GM21381 (cell line): ENCODE data around the gene VPS25.
"Not testable (repeated sequence)": the region's sequence is repeated elsewhere in the genome, so short reads cannot be mapped to it uniquely, and the experiment has no call there.

Source experiments
- ATAC-seq: cut with Tn5 transposase; IDR thresholded peaks from one replicate; pipeline ENCODE4 v1.9.1; 2021; ENCODE audit warnings: mild to moderate bottlenecking, moderate library complexity; ENCODE audit not compliant: unreplicated experiment

The VPS25 gene

DNA sequence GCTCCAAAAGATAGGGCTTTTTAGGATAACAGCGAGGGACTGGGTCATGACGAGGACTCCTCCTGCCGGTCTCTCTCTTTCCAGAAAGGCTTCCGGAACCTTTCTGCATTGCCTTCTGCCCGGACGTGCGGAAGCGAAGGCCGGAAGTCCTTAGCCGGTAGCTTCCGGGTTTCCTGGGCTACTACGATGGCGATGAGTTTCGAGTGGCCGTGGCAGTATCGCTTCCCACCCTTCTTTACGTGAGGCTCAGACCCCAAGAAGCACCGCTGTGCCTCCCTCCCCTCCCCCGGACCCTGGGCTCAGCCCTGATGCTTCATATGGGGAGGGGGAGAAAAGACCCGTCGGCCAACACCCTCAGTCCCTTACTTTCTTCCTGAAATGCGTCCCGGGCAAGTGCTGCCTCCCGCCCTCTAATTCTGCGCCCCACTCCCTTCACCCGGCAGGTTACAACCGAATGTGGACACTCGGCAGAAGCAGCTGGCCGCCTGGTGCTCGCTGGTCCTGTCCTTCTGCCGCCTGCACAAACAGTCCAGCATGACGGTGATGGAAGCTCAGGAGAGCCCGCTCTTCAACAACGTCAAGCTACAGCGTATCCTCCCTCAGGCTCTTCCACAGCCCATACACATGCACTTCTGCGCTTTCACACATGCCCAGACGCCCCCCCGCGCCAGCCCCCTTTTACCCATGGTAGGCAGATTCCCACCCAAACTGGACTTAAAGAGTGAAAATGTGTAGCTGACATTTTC, at the start of gene VPS25:
TSS of gene VPS25 (plus strand) at position 160 of the 746 bp plus-strand sequence. CDS start at position 187, 27 bp downstream.
- ATAC-seq = peak; percentile 77

DNA sequence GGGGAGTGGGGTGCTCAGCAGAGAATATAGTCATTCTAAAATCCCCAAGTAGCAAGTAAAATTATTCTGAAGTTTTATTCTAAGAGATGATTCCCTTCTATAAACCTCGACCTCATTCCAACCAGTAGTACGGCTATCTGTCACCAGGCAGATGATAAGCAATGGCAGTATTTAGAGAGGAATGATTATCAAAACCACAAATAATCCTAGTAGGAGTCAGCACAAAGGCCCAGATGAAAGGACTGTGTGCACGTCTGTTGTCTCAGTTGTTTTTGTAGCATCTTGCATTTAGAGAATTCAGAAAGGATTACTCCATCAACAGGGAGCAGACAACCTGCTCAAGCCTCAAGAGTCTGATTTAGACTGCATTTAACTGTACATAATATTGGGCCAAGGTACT, 49.6 kb upstream of the VPS25 start:
- no peak for ATAC-seq

DNA sequence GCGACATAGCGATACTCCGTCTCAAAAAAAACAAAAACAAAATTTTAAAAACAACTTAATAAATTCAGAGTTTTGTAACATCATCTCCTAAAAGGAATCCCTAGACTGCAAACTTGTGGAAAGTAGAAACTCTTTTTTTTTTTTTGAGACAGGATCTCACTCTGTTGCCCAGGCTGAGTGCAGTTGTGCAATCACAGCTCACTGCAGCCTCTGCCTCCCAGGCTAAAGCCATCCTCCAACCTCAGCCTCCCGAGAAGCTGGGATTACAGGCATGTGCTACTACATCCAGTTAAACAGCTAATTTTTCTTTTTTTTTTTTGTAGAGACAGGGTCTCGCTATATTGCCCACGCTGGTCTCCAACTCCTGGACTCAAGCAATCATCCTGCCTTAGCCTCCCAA, 48.1 kb upstream of the VPS25 start:
- no peak for ATAC-seq

DNA sequence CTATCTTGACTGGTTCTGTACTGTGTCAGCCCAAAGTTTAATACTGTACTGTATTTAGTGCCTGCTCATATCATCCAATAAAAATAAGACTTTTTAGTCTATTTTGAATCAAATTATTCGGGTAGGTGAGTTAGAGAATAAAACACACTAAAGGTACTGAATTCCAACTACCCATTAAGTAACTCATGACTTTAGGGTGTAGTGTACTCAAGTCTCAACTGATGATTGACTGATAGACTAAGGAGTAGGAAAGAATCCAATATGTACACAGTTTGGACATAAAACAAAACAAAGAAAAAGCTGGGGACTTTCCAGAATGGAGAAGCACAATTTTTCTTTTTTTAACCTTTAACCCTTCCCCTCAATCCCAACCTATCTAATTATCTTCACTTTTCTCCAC, 32.5 kb upstream of the VPS25 start:
- ATAC-seq = no peak

- ATAC-seq = not testable (repeated sequence)
Observed at GRCh38 chr17:42742916-42743315, 30.3 kb upstream of the VPS25 start.

DNA sequence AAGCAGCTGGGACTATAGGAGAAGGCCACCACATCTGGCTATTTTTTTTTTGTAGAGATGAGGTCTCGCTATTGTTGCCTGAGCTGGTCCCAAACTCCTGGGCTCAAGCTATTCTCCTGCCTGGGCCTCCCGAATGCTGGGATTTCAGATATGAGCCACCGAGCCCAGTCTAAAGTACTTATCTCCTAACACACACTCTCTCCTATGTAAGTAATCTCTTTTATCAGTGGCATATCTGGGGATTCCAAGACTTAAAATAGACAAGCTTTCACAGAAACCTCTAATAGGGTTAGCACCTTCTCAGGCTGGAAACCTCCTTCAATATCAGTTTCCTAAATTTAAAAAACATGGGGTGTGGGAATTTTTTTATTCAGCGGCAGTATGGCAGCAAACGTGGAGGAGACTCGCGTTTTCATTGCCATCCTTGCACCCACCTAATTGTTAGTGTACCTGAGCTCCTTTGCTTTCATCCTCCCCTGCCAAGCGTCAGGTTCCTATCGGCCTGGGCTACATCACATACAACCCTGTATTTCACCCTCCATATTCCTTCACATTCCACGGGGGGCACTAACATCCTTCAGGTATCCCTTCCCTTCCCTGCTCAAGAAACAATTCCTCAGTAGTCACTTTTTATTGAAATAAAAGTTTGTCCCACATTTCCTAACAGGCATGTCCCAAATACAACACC, 29.5 kb upstream of the VPS25 start:
- no peak for ATAC-seq

DNA sequence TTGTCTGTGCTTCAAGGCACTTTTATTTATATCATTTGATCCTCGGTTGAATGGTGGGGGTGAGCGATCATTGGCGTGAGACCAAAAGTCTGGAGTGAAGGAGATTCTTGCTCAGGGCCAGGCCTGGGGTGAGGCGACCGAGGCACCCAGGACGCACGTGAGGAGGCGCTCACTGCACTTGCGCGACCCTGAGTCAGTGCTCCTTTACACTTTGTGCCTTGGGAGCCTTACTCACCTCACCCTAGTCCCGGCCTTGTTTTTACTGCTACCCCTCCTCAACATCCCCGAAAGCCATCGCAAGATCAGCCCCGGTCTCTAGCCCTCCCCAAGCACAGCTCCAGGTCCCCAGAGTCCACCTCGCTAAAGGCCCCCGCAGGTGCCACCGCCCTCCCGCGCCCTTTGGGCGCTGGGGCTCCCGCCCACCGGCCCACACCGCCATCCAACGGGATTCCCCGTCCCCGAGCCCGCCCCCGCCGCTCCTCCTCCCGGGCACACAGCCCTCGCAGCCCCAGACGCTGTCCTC, 28.9 kb upstream of the VPS25 start:
- peak; percentile 39 for ATAC-seq

GRCh38 chr17:42744806-42745617, 28.2 kb upstream of the VPS25 start, which contains the start of gene EZH1:
Gene EZH1 (minus strand): TSS chr17:42745040. CDS start chr17:42728941, 16,099 bp downstream.
- ATAC-seq = peak; percentile 78

DNA sequence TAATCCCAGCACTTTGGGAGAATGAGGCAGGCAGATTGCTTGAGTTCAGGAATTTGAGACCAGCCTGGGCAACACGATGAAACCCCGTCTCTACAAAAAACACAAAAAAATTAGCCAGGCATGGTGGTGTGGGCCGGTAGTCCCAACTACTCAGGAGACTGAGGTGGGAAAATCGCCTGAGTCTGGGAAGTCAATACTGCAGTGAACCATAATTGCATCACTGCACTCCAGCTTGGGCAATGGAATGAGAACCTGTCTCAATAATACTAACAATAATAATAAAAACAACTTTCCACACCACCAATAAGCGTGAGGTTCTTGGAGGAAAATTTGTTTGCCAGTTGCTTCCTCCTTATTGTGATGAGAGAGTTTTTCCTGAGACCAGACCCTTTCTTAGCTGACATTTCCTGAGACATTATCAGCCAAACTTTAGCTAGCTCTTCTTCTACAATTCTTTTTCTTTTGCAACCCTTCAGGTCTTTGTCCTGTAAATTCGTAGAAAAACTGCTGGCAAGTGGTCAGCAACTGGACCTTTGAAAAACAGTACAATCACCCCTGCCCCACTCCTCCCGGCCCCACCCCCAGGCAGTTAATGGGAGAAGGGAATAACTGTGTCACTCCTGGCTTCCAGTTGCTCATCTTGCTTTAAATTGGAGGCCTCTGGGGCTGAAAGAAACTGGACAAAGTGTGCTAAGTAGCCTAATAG, 24.9 kb upstream of the VPS25 start:
- ATAC-seq = no peak

- ATAC-seq = no peak
Observed at GRCh38 chr17:42748908-42749798, 24.1 kb upstream of the VPS25 start.

DNA sequence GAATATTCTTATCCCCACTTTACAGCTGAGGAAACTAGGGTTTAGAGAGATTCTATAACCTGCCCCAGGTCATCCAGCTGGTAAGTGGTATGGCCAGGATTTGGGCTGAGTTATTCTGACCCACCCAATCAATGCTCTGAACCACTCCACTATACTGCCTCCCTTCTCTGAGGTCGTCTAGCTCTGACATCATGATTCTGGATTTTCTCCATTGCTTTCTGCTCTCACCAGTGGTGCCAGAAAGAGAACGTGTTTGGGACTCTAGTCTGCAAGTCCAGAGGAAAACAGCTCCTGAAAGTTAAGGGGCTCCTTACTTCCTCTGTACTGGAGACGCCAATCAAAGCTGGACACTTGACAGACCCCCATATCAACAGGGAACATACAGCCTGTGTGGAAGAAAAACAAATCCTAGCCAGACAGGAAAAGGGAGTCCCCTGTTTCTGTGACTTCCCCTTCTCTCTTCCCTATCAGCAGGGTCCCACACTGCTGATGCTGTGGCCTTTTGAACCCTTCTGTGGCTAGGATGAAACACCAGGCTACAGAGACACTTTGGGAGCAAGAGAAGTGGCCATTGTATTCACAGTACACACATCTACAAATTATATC, 22.4 kb upstream of the VPS25 start:
- no peak for ATAC-seq

DNA sequence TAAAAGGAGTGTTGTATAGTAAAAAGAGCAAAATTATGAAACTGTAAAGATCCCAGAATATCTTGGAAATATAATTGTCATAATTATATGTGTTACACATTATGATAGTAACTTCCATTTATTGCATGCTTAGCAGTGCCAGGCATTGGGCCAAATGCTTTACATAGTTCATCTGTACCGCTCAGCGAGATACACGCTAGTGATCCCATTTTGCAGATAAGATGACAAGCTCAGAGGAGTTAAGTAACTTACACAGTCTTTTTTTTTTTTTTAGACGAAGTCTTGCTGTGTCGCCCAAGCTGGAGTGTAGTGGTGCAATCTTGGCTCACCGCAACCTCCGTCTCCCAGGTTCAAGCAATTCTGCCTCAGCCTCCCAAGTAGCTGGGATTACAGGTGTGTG, 21.6 kb upstream of the VPS25 start:
- no peak for ATAC-seq

DNA sequence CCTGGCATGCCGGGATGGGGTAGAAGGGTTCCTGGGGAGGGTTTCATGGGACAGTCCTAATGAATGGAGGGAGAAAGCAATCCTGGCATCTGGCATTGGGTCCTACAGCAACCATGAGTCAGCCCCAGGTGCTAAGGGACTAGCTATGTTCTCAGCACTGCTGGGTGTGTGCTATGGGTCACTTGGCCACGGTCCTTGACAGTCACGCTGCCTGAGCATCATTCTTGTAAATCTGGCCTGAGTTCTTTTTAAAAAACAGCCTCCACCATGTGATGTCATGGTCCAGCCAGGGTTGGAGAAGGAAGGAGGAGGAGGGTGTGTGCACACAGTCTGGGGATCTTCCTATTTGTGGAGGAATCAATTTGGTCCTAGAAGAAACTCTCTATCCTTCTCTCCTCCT, 18.5 kb upstream of the VPS25 start:
- ATAC-seq = no peak

GRCh38 chr17:42759982-42760651, 13.1 kb upstream of the VPS25 start:
- ATAC-seq = no peak

- no peak for ATAC-seq
Observed at GRCh38 chr17:42760652-42761581, 12.3 kb upstream of the VPS25 start, which contains the start of gene RAMP2. Gene RAMP2 (plus strand): TSS chr17:42761227. CDS start chr17:42761262, 35 bp downstream.

DNA sequence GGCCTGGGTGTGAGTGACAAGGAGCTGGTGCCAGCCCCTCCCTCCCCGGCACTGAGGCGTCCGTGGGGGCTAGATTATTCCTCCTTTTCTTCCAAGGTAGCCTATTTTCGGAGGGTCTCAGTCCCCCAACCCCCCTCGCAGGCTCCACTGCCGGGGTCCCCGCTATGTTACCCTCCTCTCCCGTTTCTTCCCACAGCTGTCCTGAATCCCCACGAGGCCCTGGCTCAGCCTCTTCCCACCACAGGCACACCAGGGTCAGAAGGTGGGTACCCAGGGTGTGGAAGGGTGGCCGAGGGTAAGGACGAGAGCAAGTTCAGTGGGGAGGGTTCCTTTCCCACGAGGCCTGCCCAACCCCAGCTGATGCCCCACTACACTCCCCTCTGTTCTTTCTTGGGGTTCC, 11.6 kb upstream of the VPS25 start:
- ATAC-seq = no peak

GRCh38 chr17:42766124-42766523, 7.1 kb upstream of the VPS25 start:
- no peak for ATAC-seq
